ENCODE results near the gene CPSF6. TPM values are rescaled to one million over a fixed set of nuclear protein-coding genes. Genes with fewer than 3 reads are reported as not detected.

The CPSF6 gene
- total and polyA plus RNA-seq, 2 of the 8 experiments (the other 6 are each of a cell fraction or from before 2014, with no cell fraction given), result 92.7 to 167 TPM

DNA sequence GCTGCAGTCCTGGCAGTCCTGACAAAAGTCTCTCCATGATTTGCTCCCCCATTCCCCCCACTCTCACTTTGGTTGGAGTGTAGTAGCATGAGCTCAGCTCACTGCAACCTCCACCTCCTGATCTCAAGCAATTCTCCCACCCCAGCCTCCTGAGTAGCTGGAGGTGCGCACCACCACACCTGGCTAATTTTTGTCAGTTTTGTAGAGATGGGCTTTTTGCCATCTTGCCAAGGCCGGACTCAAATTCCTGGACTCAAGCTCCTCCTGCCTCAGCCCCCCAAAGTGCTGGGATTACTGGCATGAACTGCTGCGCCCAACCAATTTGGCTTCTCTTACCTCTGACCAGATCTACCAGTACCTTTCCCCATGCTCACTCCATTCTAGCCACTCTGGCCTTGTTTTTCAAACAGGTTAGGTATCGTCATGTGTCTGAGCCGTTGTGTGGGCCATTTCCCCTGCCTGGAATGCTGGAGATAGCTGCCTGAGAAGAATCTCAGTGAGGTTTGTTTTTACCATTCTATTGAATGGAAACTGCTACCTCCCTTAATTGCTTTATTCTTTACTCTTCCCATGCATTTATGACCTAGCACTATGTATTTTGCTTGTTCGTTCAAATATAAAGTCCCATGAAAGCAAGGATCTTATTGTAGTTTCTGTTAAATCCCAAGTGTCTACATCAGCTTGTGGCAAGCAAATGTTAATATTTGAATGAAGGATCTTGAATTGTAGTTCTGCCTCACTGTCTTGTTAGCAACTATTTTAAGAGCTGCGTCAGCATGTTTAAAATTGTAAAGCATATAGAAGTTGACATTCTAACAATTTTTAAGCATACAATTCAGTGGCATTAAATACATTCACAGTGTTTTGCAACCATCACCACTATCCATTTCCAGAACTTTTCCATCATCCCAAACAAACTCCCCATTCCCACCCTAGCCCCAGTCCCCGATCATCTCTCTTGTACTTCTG is 39.7 kb downstream of the CPSF6 start:
- Histone ChIP-seq H2BK20ac (ENCODE audit: low read length) (no peak overlapping the region), H2BK5ac (ENCODE audit: low read depth, low read length) (no peak overlapping the region), H3K56ac (replicated peaks; ENCODE audit: insufficient read length, low read depth, low read length) (no peak overlapping the region), H3K23ac (ENCODE audit: insufficient read length) (no peak overlapping the region), H3K4me2 (ENCODE audit: insufficient read depth in 1 of 2, low read depth in 2 of 2, low read length in 2 of 2) (no peak overlapping the region), H4K5ac (ENCODE audit: insufficient read length, low read depth, low read length) (no peak overlapping the region), H4K20me1 (replicated peaks in 1 of 2; ENCODE audit: control insufficient read depth in 1 of 2, insufficient read depth in 2 of 2, low read length in 2 of 2) (peaks cover 3 to 5% of the 10 kb centered on the region in 2 experiments), H3K18ac (ENCODE audit: extremely low read depth, low read length) (no peak overlapping the region), H2AK5ac (ENCODE audit: low read depth, low read length) (no peak overlapping the region), H3K9me3 (ENCODE audit: insufficient read depth in 2 of 2, low read depth in 1 of 2, low read length in 1 of 2) (no peaks in the 10 kb centered on the region), H3K79me2 (ENCODE audit: control insufficient read depth in 1 of 2, insufficient read depth in 2 of 2, low read length in 2 of 2) (no peaks in the 10 kb centered on the region), H3K4me1 (replicated peaks in 1 of 4; ENCODE audit: control insufficient read depth in 3 of 4, insufficient read depth in 4 of 4, low read length in 3 of 4) (no peaks in the 10 kb centered on the region), H3K14ac (ENCODE audit: insufficient read length) (no peak overlapping the region), H2BK120ac (replicated peaks; ENCODE audit: low read depth, low read length) (no peak overlapping the region), H4K8ac (ENCODE audit: extremely low read depth, insufficient read depth, low read length) (no peak overlapping the region), H3K79me1 (ENCODE audit: low read depth, low read length) (no peaks in the 10 kb centered on the region), H3K23me2 (ENCODE audit: low read depth, low read length) (no peaks in the 10 kb centered on the region), H3K9ac (replicated peaks in 1 of 4; ENCODE audit: extremely low read depth in 1 of 4, low read depth in 3 of 4, low read length in 3 of 4) (no peak overlapping the region), H2AFZ (ENCODE audit: low read length) (no peak overlapping the region), H3K4ac (replicated peaks; ENCODE audit: insufficient read length, low read depth, low read length) (no peak overlapping the region), H2BK15ac (ENCODE audit: low read length) (no peak overlapping the region), H2BK12ac (ENCODE audit: low read depth, low read length) (no peak overlapping the region), H3K4me3 (ENCODE audit: extremely low read depth in 1 of 4, insufficient read depth in 2 of 4, low read depth in 3 of 4, low read length in 4 of 4) (no peak overlapping the region), H3K27ac (ENCODE audit: low read depth, low read length) (no peak overlapping the region), H3K36me3 (ENCODE audit: control insufficient read depth in 2 of 4, insufficient read depth in 4 of 4, low read length in 3 of 4) (no peaks in the 10 kb centered on the region; a peak in 1 of 8 replicates), H4K91ac (replicated peaks; ENCODE audit: insufficient read length, low read length) (no peak overlapping the region), H3K27me3 (replicated peaks in 1 of 4; ENCODE audit: control insufficient read depth in 3 of 4, extremely low read depth in 1 of 4, insufficient read depth in 3 of 4, low read length in 3 of 4) (no peaks in the 10 kb centered on the region)
- DNase-seq (ENCODE audit: low read depth in 1 of 2, low spot score in 2 of 2), result no peak
- CTCF ChIA-PET (ENCODE audit: partially characterized antibody), result interaction anchor here (0.6 to 1.4 kb wide), 4 partner anchors 11 to 123 kb away, joined by 3 to 9 read pairs (median 5); no protein-coding TSS in a partner anchor
- POLR2A ChIA-PET (ENCODE audit: partially characterized antibody), result interaction anchor here (0.7 to 2.5 kb wide), 9 partner anchors 9 to 130 kb away, joined by 3 to 6 read pairs (median 4); no protein-coding TSS in a partner anchor
- 91% methylated on average over 8 of the region's 8 CpGs; no CpG with 5 or more reads in 1 of the 2 experiments for WGBS, 2 experiments (ENCODE audit: extremely low coverage in 1 of 2, insufficient coverage in 1 of 2, insufficient read length in 1 of 2, insufficient replicate concordance in 2 of 2, low coverage in 1 of 2, low lambda C conversion rate in 2 of 2, missing lambda C conversion rate in 1 of 2)
- FAIRE-seq, result no peak
- TF ChIP-seq SAP30 (IDR thresholded peaks at IDR 0.05; ENCODE audit: insufficient read depth, insufficient replicate concordance, low read length), result no peak
- no peak for TF ChIP-seq TAF7 (optimal IDR thresholded peaks at IDR 0.05; ENCODE audit: borderline replicate concordance, low read depth, low read length)
- no peak for TF ChIP-seq TEAD4 (IDR thresholded peaks at IDR 0.05; ENCODE audit: low read depth, low read length)
- TF ChIP-seq HDAC6 (IDR thresholded peaks at IDR 0.05; ENCODE audit: low read depth, low read length), result no peak
- TF ChIP-seq RFX5 (IDR thresholded peaks at IDR 0.05; ENCODE audit: borderline replicate concordance, low read depth, low read length), result no peak
- TF ChIP-seq SIRT6 (IDR thresholded peaks at IDR 0.05; ENCODE audit: low read length), result no peak
